ENCODE data around the gene NTNG1. TPM values are rescaled to one million over a fixed set of nuclear protein-coding genes. Genes with fewer than 3 reads are reported as not detected.

The NTNG1 gene
- total RNA-seq, 1 donor from 2014 or later, result not detected

GRCh38 chr1:107523736-107524135 is 382.9 kb downstream of the NTNG1 start:
- intact Hi-C loops (cut with DNase I), result no loop called here
- no peak for DNase-seq (ENCODE audit: low spot score)

DNA sequence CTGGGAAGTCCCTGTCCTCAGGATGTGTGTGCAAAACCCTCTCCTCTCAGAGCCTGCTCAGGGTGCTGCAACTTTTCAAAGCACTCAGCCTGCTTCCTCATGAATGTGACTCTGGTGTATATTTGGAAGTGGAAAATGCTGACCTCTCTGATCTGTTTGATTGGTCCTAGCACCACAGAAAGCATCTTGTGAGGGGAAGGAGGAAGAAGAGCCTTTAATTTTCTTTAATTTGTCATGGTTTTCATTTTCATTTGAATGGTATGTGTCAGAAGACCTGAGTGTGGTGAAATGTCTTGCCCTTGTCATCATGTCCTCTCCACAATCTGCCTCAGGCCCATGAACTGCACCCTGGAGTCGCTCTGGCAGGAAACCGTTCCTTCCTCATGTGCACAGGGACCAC is 383.5 kb downstream of the NTNG1 start:
- DNase-seq (ENCODE audit: low spot score), result no peak
- intact Hi-C loops (cut with DNase I), result no loop called here

DNA sequence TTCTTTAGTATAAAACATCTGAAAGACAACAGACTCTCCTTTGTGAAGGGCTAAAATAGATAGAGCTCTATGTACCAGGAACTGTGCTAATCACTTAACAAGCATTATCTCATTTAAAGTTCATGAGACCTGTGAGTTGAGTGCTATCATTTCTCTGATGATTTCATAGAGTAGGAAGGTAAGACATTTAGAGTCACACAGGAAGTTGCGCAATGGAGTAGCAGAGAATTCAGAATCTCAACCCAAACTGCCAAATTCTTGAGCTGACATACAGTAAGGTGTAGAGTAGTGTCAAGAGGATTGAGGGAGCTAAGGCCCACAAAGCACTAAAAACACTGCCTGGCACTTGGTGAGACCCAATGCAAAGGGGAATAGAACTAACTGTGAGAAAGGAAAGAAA is 384.3 kb downstream of the NTNG1 start:
- intact Hi-C loops (cut with DNase I), result no loop called here
- no peak for DNase-seq (ENCODE audit: low spot score)

GRCh38 chr1:107525961-107526360 is 385.1 kb downstream of the NTNG1 start:
- no peak for DNase-seq (ENCODE audit: low spot score)
- intact Hi-C loops (cut with DNase I), result no loop called here

DNA sequence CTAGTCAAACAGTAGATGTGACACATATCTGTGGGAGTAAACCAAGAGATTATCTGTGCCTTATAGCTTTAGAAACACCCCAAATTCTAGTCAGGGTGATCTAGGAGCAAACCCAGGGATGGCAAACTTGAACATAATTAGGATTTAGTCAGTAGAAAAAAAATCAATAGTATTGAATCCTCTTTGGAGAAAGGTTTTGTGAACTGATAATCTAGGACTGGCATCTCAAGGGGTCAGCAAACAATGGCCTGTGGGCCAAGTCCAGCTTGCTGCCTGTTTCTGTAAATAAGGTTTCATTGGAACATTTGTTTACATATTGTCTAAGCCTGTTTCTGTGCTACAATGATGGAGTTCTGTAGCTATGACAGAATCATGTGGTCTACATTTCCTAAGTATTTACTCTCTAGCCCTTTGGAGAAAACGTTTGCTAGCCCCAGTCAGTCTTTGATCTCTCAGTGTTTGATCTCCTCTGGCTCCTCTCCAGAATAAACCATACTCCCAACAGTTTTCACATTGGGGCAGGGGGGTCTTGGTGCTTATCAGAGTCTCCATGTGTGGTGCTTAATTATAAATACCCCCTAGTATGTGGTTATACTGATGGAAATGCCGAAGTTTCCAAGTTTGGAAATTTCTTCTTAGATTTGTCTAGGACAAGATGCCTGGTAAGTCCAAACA is 385.8 kb downstream of the NTNG1 start:
- DNase-seq (ENCODE audit: low spot score), result no peak
- intact Hi-C loops (cut with DNase I), result no loop called here

DNA sequence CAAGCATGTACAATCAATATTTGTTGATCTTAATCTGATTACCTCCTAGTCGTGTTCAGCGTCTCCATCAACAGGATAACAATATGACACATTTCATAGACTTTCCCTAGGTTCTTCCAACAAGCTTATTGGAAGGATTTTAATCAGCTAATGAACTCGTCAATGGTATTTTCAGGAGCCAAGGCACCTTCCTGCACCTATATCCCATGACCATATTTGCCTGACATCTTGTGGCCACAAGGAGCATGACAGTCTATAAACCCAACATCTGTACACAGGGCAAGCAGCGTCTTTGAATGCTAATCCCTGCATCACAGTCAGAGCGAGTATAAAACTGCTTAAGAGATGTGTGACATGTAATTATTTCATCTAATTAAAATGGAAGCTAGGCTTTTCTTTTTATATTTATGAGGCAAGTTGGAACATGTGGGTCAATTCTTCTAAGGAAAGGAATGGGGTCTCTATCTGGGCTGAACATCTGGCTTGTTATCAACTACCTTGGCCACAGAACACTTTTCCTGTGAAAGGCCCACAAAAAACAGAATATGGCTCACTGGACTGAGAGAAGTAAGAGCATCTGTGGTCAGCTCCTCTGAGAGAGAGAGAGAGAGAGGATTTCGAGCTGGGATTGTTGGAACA is 388.8 kb downstream of the NTNG1 start:
- intact Hi-C loops (cut with DNase I), result no loop called here
- DNase-seq (ENCODE audit: low spot score), result no peak

- no peak for DNase-seq (ENCODE audit: low spot score)
- intact Hi-C loops (cut with DNase I), result no loop called here
Measured at GRCh38 chr1:107530543-107530942, 389.7 kb downstream of the NTNG1 start.

GRCh38 chr1:107531065-107531908 is 390.4 kb downstream of the NTNG1 start:
- intact Hi-C loops (cut with DNase I), result no loop called here
- no peak for DNase-seq (ENCODE audit: low spot score)

GRCh38 chr1:107532318-107532717 is 391.5 kb downstream of the NTNG1 start:
- intact Hi-C loops (cut with DNase I), result no loop called here

More at GRCh38 chr1:107532318-107532717, 391.5 kb downstream of the NTNG1 start:
- no peak for DNase-seq (ENCODE audit: low spot score)

Other genes starting within 250 kb of the NTNG1 start
- 3.8 TPM for gene PRMT6, start 84.4 kb upstream of the NTNG1 start, total RNA-seq

All from cardiac septum (tissue), 1 donor.